Measurements from ENCODE around the gene CEP192.

- no peak for TF ChIP-seq RAD21 (IDR thresholded peaks at IDR 0.05; ENCODE audit: low read length)
- TF ChIP-seq FOXJ3 (CRISPR knock-in tag; IDR thresholded peaks at IDR 0.05) = no peak
- TF ChIP-seq, protein P1, sequence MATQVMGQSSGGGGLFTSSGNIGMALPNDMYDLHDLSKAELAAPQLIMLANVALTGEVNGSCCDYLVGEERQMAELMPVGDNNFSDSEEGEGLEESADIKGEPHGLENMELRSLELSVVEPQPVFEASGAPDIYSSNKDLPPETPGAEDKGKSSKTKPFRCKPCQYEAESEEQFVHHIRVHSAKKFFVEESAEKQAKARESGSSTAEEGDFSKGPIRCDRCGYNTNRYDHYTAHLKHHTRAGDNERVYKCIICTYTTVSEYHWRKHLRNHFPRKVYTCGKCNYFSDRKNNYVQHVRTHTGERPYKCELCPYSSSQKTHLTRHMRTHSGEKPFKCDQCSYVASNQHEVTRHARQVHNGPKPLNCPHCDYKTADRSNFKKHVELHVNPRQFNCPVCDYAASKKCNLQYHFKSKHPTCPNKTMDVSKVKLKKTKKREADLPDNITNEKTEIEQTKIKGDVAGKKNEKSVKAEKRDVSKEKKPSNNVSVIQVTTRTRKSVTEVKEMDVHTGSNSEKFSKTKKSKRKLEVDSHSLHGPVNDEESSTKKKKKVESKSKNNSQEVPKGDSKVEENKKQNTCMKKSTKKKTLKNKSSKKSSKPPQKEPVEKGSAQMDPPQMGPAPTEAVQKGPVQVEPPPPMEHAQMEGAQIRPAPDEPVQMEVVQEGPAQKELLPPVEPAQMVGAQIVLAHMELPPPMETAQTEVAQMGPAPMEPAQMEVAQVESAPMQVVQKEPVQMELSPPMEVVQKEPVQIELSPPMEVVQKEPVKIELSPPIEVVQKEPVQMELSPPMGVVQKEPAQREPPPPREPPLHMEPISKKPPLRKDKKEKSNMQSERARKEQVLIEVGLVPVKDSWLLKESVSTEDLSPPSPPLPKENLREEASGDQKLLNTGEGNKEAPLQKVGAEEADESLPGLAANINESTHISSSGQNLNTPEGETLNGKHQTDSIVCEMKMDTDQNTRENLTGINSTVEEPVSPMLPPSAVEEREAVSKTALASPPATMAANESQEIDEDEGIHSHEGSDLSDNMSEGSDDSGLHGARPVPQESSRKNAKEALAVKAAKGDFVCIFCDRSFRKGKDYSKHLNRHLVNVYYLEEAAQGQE (IDR thresholded peaks at IDR 0.05; ENCODE audit: low read depth, low read length) = no peak
- TF ChIP-seq ZBTB33 (IDR thresholded peaks at IDR 0.05; ENCODE audit: borderline replicate concordance, low read depth) = no peak
- no peak for TF ChIP-seq SMC3 (IDR thresholded peaks at IDR 0.05; ENCODE audit: low read depth, low read length)
- TF ChIP-seq, protein P2, sequence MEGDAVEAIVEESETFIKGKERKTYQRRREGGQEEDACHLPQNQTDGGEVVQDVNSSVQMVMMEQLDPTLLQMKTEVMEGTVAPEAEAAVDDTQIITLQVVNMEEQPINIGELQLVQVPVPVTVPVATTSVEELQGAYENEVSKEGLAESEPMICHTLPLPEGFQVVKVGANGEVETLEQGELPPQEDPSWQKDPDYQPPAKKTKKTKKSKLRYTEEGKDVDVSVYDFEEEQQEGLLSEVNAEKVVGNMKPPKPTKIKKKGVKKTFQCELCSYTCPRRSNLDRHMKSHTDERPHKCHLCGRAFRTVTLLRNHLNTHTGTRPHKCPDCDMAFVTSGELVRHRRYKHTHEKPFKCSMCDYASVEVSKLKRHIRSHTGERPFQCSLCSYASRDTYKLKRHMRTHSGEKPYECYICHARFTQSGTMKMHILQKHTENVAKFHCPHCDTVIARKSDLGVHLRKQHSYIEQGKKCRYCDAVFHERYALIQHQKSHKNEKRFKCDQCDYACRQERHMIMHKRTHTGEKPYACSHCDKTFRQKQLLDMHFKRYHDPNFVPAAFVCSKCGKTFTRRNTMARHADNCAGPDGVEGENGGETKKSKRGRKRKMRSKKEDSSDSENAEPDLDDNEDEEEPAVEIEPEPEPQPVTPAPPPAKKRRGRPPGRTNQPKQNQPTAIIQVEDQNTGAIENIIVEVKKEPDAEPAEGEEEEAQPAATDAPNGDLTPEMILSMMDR (IDR thresholded peaks at IDR 0.05) = no peak
- no peak for TF ChIP-seq POLR2AphosphoS5 (IDR thresholded peaks at IDR 0.05; ENCODE audit: low read depth, low read length)
- TF ChIP-seq FOXM1 (IDR thresholded peaks at IDR 0.05; ENCODE audit: low read depth) = no peak
- TF ChIP-seq TAF1 (IDR thresholded peaks at IDR 0.05; ENCODE audit: borderline replicate concordance, low read depth, low read length) = no peak
These were observed 31.5 kb downstream of the CEP192 start for GRCh38 chr18:13022644-13023043.

Data from SK-N-SH (cell line).